Esophagus (tissue), 2 donors: Measurements from ENCODE around the gene PAH. TPM values are rescaled to one million over a fixed set of nuclear protein-coding genes. Genes with fewer than 3 reads are reported as not detected.

ENCODE experiments used
- H3K27ac ChIP-seq, 2 donors: one replicate each; pipeline ENCODE4 v1.5.1; 2013; ENCODE audit warnings: low read depth in 2 of 2, mild to moderate bottlenecking in 2 of 2, inconsistent platforms in 1 of 2, low read length in 1 of 2, moderate library complexity in 1 of 2
- H3K27me3 ChIP-seq, 2 donors: one replicate each; pipeline ENCODE4 v1.6.1; 2013; ENCODE audit warnings: low read length in 2 of 2, control low read depth in 1 of 2, mild to moderate bottlenecking in 1 of 2; ENCODE audit not compliant: insufficient read depth in 2 of 2, control insufficient read depth in 1 of 2
- H3K36me3 ChIP-seq, 2 donors: one replicate each; pipeline ENCODE4 v1.6.1; 2013; ENCODE audit warnings: low read length in 1 of 2; ENCODE audit not compliant: control insufficient read depth in 2 of 2, insufficient read depth in 2 of 2
- H3K4me1 ChIP-seq, 2 donors: one replicate each; pipeline ENCODE4 v1.6.1; 2013; ENCODE audit warnings: low read length in 1 of 2; ENCODE audit not compliant: control insufficient read depth in 2 of 2, insufficient read depth in 2 of 2
- H3K4me3 ChIP-seq, 2 donors: one replicate each; pipeline ENCODE4 v1.5.1; 2013; ENCODE audit warnings: low read length in 2 of 2, mild to moderate bottlenecking in 2 of 2, low read depth in 1 of 2, moderate library complexity in 1 of 2
- H3K9me3 ChIP-seq, 2 donors: one replicate each; pipeline ENCODE4 v1.6.1; 2013; ENCODE audit warnings: mild to moderate bottlenecking in 2 of 2, low read depth in 1 of 2, low read length in 1 of 2, moderate library complexity in 1 of 2; ENCODE audit not compliant: control insufficient read depth in 2 of 2, insufficient read depth in 1 of 2
- WGBS, 2 donors: extraction: QIAGEN DNeasy Blood & Tissue Kit; methylation state at CpG; one replicate each; pipeline ENCODE4 v1.1.7; 2013; 5-methylcytosine and 5-hydroxymethylcytosine counted together
- polyA plus RNA-seq, 2 donors: library from polyadenylated mRNA; stranded (reverse); fragments of 200-250 nt; gene quantifications; one replicate each; pipeline ENCODE4 v1.2.3, GENCODE V29; 2013
- donor health status: healthy with polysubstance abuse.
- donor health status: Bipolar disorder and iron deficiency.

PAH gene
- polyA plus RNA-seq, 2 donors, result 0.11 TPM; not detected in 1

GRCh38 chr12:102903337-102904007 is 13.6 kb downstream of the PAH start:
- no peak overlapping the region for H3K27ac ChIP-seq
- no peaks in the 10 kb centered on the region for H3K9me3 ChIP-seq
- no peak overlapping the region for H3K4me3 ChIP-seq
- no peaks in the 10 kb centered on the region for H3K4me1 ChIP-seq
- no peaks in the 10 kb centered on the region for H3K36me3 ChIP-seq
- WGBS, 2 donors, result 59 to 68% methylated on average over 1 of the region's 1 CpG
- H3K27me3 ChIP-seq, result no peaks in the 10 kb centered on the region

- H3K27ac ChIP-seq, result no peak overlapping the region
- no peak overlapping the region for H3K4me3 ChIP-seq
- H3K27me3 ChIP-seq, result no peaks in the 10 kb centered on the region
- no peaks in the 10 kb centered on the region for H3K9me3 ChIP-seq
- 62 to 70% methylated on average over 3 of the region's 3 CpGs for WGBS, 2 donors
- no peaks in the 10 kb centered on the region for H3K36me3 ChIP-seq
- no peaks in the 10 kb centered on the region for H3K4me1 ChIP-seq
Measured at GRCh38 chr12:102902093-102902492, 15.0 kb downstream of the PAH start.

GRCh38 chr12:102900389-102900788 is 16.7 kb downstream of the PAH start:
- Histone ChIP-seq H3K36me3 (no peaks in the 10 kb centered on the region), H3K4me1 (no peaks in the 10 kb centered on the region), H3K4me3 (no peak overlapping the region), H3K9me3 (no peaks in the 10 kb centered on the region), H3K27ac (no peak overlapping the region), H3K27me3 (no peaks in the 10 kb centered on the region)
- WGBS, 2 donors, result 75 to 81% methylated on average over 2 of the region's 2 CpGs

- no peaks in the 10 kb centered on the region for H3K27me3 ChIP-seq
- H3K27ac ChIP-seq, result no peak overlapping the region
- H3K36me3 ChIP-seq, result no peaks in the 10 kb centered on the region
- no peaks in the 10 kb centered on the region for H3K9me3 ChIP-seq
- H3K4me3 ChIP-seq, result no peak overlapping the region
- no peaks in the 10 kb centered on the region for H3K4me1 ChIP-seq
- WGBS, 2 donors, result 86 to 92% methylated on average over 1 of the region's 1 CpG
Measured at GRCh38 chr12:102896067-102896466, 21.0 kb downstream of the PAH start.

GRCh38 chr12:102891756-102892155 is 25.3 kb downstream of the PAH start:
- Histone ChIP-seq H3K9me3 (no peaks in the 10 kb centered on the region), H3K4me3 (no peak overlapping the region), H3K27ac (no peak overlapping the region), H3K4me1 (no peaks in the 10 kb centered on the region), H3K27me3 (no peaks in the 10 kb centered on the region), H3K36me3 (no peaks in the 10 kb centered on the region)
- 60 to 71% methylated on average over 2 of the region's 2 CpGs for WGBS, 2 donors

GRCh38 chr12:102888511-102888910 is 28.5 kb downstream of the PAH start:
- Histone ChIP-seq H3K4me1 (no peaks in the 10 kb centered on the region), H3K9me3 (no peaks in the 10 kb centered on the region), H3K36me3 (no peaks in the 10 kb centered on the region), H3K27ac (no peak overlapping the region), H3K27me3 (no peaks in the 10 kb centered on the region), H3K4me3 (no peak overlapping the region)
- 5 to 11% methylated on average over 1 of the region's 1 CpG for WGBS, 2 donors

GRCh38 chr12:102885043-102885932 is 31.8 kb downstream of the PAH start:
- 39 to 57% methylated on average over 20 of the region's 20 CpGs for WGBS, 2 donors
- no peaks in the 10 kb centered on the region for H3K4me1 ChIP-seq
- no peaks in the 10 kb centered on the region for H3K27me3 ChIP-seq
- no peaks in the 10 kb centered on the region for H3K9me3 ChIP-seq
- H3K27ac ChIP-seq, result no peak overlapping the region
- H3K36me3 ChIP-seq, result no peaks in the 10 kb centered on the region
- H3K4me3 ChIP-seq, result no peak overlapping the region

GRCh38 chr12:102883204-102883799 is 33.7 kb downstream of the PAH start:
- WGBS, 2 donors, result 28 to 34% methylated on average over 8 of the region's 8 CpGs
- Histone ChIP-seq H3K27ac (no peak overlapping the region), H3K9me3 (no peaks in the 10 kb centered on the region), H3K4me3 (no peak overlapping the region), H3K36me3 (no peaks in the 10 kb centered on the region), H3K27me3 (no peaks in the 10 kb centered on the region), H3K4me1 (no peaks in the 10 kb centered on the region)

GRCh38 chr12:102880783-102881182 is 36.3 kb downstream of the PAH start:
- WGBS, 2 donors, result 89 to 93% methylated on average over 5 of the region's 5 CpGs
- H3K36me3 ChIP-seq, result no peaks in the 10 kb centered on the region
- no peaks in the 10 kb centered on the region for H3K4me1 ChIP-seq
- H3K4me3 ChIP-seq, result no peak overlapping the region
- H3K27ac ChIP-seq, result no peak overlapping the region
- no peaks in the 10 kb centered on the region for H3K9me3 ChIP-seq
- no peaks in the 10 kb centered on the region for H3K27me3 ChIP-seq
